CD4-positive, alpha-beta T cell (primary cell): ENCODE data around the gene GOSR2. TPM values are rescaled to one million over a fixed set of nuclear protein-coding genes. Genes with fewer than 3 reads are reported as not detected.

Experiments used
- ATAC-seq: fragments of 200-7000 bp; cut with Tn5 transposase; one replicate; pipeline ENCODE4 v1.10.0; 2022; ENCODE audit warnings: mild to moderate bottlenecking; ENCODE audit not compliant: poor library complexity
- CTCF ChIA-PET: fragments of 350-600 bp; sonication (Branson Sonifier 250); formaldehyde crosslinking; loops from one replicate; lab custom pipeline; 2021; ENCODE audit warnings: antibody characterized with exemption, inconsistent platforms; lab: Charles Lee
- POLR2A ChIA-PET: fragments of 350-600 bp; sonication (Branson Sonifier 250); formaldehyde crosslinking; loops from one replicate; lab custom pipeline; 2021; ENCODE audit warnings: antibody characterized with exemption, inconsistent platforms; lab: Charles Lee
- DNase-seq, 14 experiments: peaks; one replicate each; pipeline ENCODE4 v3.0.0-alpha.2; 2013 to 2020; ENCODE audit warnings: mixed read lengths in 2 of 14
- H3K27ac ChIP-seq, 2 donors: one replicate each; pipeline versions ENCODE4 v1.5.1 to v1.7.0; 2013; ENCODE audit warnings: low read length in 2 of 2, low read depth in 1 of 2, mild to moderate bottlenecking in 1 of 2
- H3K27me3 ChIP-seq, 2 experiments: 1 replicate in 1 of 2; 2 replicates in 1 of 2; pipeline versions ENCODE4 v1.6.1 to v1.7.0; 2013; ENCODE audit warnings: low read length in 2 of 2, control low read depth in 1 of 2, mild to moderate bottlenecking in 1 of 2, moderate library complexity in 1 of 2; ENCODE audit not compliant: insufficient read depth in 2 of 2, control insufficient read depth in 1 of 2
- H3K36me3 ChIP-seq: one replicate; pipeline ENCODE4 v1.6.1; 2013; ENCODE audit warnings: low read length, control low read depth; ENCODE audit not compliant: insufficient read depth
- H3K4me1 ChIP-seq: one replicate; pipeline ENCODE4 v1.6.1; 2013; ENCODE audit warnings: low read length, control low read depth; ENCODE audit not compliant: insufficient read depth
- H3K4me3 ChIP-seq: one replicate; pipeline ENCODE4 v1.5.1; 2013; ENCODE audit warnings: mild to moderate bottlenecking, low read length, moderate library complexity
- H3K9me3 ChIP-seq, 2 experiments: 1 replicate in 1 of 2; 2 replicates in 1 of 2; pipeline versions ENCODE4 v1.6.1 to v1.7.0; 2013; ENCODE audit warnings: low read length in 2 of 2, mild to moderate bottlenecking in 2 of 2, control low read depth in 1 of 2, moderate library complexity in 1 of 2; ENCODE audit not compliant: control insufficient read depth in 1 of 2, insufficient read depth in 1 of 2
- H3K27ac Mint-ChIP-seq: one replicate; pipeline ENCODE4 v1.8.0; 2020; ENCODE audit warnings: mixed read lengths
- H3K27me3 Mint-ChIP-seq: one replicate; pipeline ENCODE4 v1.8.0; 2021; ENCODE audit warnings: mixed read lengths
- H3K36me3 Mint-ChIP-seq: one replicate; pipeline ENCODE4 v1.8.0; 2021; ENCODE audit warnings: low read depth, mixed read lengths
- H3K4me1 Mint-ChIP-seq: one replicate; pipeline ENCODE4 v1.8.0; 2021; ENCODE audit warnings: low read depth, mixed read lengths
- H3K4me3 Mint-ChIP-seq: one replicate; pipeline ENCODE4 v1.8.0; 2020; ENCODE audit warnings: mild to moderate bottlenecking, mixed read lengths
- H3K9me3 Mint-ChIP-seq: one replicate; pipeline ENCODE4 v1.8.0; 2020; ENCODE audit warnings: mixed read lengths
- intact Hi-C, 2 experiments: fragments of 100-400 bp; cut with DNase I in 1 of 2; cut with micrococcal nuclease in 1 of 2; formaldehyde crosslinking; loops; one replicate each; pipeline versions ENCODE4 v1.15.1 to v1.9.0; 2023 to 2025; cut with DNase I, micrococcal nuclease
- total RNA-seq, 174 experiments: library from RNA in 2 of 174; stranded (reverse) in 2 of 174; gene quantifications; one replicate each; pipeline ENCODE4 v1.2.3 and lab custom pipeline; 2021 to 2026
- TF ChIP-seq, protein P1 (sequence below): fragments of 200-600 bp; IDR thresholded peaks from one replicate; pipeline ENCODE4 v1.8.0; 2022; ENCODE audit warnings: antibody characterized with exemption, mild to moderate bottlenecking

GOSR2 gene
- total RNA-seq, 2 experiments from 2014 or later: 46.6 to 51.7 TPM

DNA sequence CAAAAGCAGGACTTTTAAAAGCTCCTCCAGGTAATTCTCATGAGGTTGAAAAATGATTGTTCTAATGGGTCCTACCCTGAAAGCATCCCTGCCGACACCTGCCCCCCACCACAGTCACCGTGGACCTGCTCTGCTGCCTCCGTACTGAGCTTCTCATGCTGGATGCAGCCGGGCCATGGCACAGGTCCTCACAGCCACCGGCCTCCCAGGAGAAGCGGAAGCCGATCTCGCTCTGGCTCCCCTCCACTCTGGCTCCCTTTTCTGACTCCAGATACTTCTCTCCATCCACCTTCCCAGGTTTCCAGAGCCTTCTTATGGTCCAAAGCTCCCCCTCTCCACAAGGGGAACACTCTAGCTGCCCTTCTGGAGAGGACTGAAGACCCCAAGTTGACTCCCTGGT lies 45.9 kb downstream of the GOSR2 start:
- Mint-ChIP-seq H3K4me1 (no peaks in the 10 kb centered on the region), H3K27ac (no peak overlapping the region), H3K27me3 (peaks cover 21% of the 10 kb centered on the region), H3K9me3 (no peaks in the 10 kb centered on the region), H3K4me3 (no peak overlapping the region), H3K36me3 (peaks cover 17% of the 10 kb centered on the region)
- DNase-seq (no peak), ATAC-seq (no peak)
- no peaks in the 10 kb centered on the region for H3K9me3 ChIP-seq
- TF ChIP-seq, protein P1, sequence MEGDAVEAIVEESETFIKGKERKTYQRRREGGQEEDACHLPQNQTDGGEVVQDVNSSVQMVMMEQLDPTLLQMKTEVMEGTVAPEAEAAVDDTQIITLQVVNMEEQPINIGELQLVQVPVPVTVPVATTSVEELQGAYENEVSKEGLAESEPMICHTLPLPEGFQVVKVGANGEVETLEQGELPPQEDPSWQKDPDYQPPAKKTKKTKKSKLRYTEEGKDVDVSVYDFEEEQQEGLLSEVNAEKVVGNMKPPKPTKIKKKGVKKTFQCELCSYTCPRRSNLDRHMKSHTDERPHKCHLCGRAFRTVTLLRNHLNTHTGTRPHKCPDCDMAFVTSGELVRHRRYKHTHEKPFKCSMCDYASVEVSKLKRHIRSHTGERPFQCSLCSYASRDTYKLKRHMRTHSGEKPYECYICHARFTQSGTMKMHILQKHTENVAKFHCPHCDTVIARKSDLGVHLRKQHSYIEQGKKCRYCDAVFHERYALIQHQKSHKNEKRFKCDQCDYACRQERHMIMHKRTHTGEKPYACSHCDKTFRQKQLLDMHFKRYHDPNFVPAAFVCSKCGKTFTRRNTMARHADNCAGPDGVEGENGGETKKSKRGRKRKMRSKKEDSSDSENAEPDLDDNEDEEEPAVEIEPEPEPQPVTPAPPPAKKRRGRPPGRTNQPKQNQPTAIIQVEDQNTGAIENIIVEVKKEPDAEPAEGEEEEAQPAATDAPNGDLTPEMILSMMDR: no peak
- CTCF ChIA-PET: no interaction called here
- H3K4me1 ChIP-seq: no peaks in the 10 kb centered on the region
- POLR2A ChIA-PET: no interaction called here
- peaks cover 4% of the 10 kb centered on the region for H3K36me3 ChIP-seq
- intact Hi-C loops: no loop called here
- peaks cover 0 to 4% of the 10 kb centered on the region in 2 experiments for H3K27me3 ChIP-seq
- no peak overlapping the region for H3K27ac ChIP-seq
- no peak overlapping the region for H3K4me3 ChIP-seq

DNA sequence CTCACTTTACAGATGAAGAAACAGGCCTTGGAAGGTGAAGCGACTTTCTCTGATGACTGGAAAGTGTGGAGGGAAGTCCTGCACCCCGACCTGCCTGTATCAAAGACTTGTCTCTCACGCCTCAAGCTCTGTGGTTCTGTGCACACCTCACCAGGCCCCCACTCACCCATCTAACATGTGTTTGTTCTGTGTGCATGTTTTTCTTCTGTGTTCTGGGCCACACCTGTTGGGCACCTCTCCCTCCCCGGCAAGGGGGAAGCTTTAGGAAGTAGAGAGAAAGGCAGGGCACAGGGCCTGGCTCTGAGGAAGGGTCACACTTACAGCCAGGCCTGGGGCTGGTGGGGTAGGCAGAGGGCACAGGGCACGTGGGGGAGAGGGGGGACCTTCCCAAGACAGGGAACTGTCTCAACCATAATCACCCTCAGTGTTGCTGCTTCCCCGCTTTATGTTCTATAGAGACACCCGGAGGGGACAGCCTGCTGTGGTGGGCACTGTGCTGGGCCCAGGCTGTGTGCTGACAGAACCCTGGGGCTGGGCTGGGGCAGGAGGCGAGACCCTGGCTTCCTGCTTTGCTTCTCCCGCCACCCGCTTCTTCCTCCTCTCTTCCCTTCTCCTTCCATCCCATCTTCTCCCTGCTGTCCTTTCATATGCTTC lies 48.8 kb downstream of the GOSR2 start:
- ChIA-PET CTCF (no interaction called here), POLR2A (no interaction called here)
- intact Hi-C loops: no loop called here
- Mint-ChIP-seq H3K4me3 (no peak overlapping the region), H3K27ac (no peak overlapping the region), H3K9me3 (no peaks in the 10 kb centered on the region), H3K4me1 (no peaks in the 10 kb centered on the region), H3K27me3 (peaks cover 22% of the 10 kb centered on the region), H3K36me3 (peaks cover 16% of the 10 kb centered on the region)
- Histone ChIP-seq H3K27ac (no peak overlapping the region), H3K9me3 (no peaks in the 10 kb centered on the region), H3K4me3 (no peak overlapping the region), H3K27me3 (peaks cover 3% of the 10 kb centered on the region in 2 experiments), H3K36me3 (peaks cover 4% of the 10 kb centered on the region), H3K4me1 (no peaks in the 10 kb centered on the region)
- no peak for ATAC-seq
- TF ChIP-seq, protein P1: no peak
- no peak for DNase-seq

DNA sequence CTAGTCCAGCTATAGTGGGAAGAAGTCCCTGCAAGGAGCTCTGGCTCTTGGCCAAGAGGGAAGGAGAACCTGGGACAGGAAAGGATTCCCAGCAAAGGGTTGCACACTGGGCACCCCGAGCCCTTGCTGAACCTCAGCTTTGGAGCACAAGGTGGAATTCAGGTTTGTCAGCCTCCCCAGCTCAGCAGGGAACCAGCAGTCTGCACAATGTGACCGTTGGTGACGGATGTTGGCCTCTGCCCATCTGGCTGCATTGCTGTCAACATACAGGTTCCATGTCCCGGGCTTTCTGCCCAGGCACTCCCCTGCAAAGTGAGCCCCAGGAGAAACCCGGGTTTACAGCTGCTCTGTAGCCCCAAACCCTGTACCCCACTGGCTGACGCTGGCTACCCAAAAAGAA lies 49.4 kb downstream of the GOSR2 start:
- TF ChIP-seq, protein P1: no peak
- POLR2A ChIA-PET: no interaction called here

More for the DNA sequence above, 49.4 kb downstream of the GOSR2 start:
- Histone ChIP-seq H3K9me3 (no peaks in the 10 kb centered on the region), H3K4me3 (no peak overlapping the region), H3K27ac (no peak overlapping the region), H3K27me3 (peaks cover 8 to 9% of the 10 kb centered on the region in 2 experiments), H3K36me3 (peaks cover 4% of the 10 kb centered on the region), H3K4me1 (no peaks in the 10 kb centered on the region)
- DNase-seq (no peak), ATAC-seq (no peak)
- H3K4me3 Mint-ChIP-seq: no peak overlapping the region
- no peaks in the 10 kb centered on the region for H3K4me1 Mint-ChIP-seq
- no peaks in the 10 kb centered on the region for H3K9me3 Mint-ChIP-seq
- CTCF ChIA-PET: no interaction called here
- intact Hi-C loops: no loop called here
- H3K27me3 Mint-ChIP-seq: peaks cover 27% of the 10 kb centered on the region
- no peak overlapping the region for H3K27ac Mint-ChIP-seq
- peaks cover 10% of the 10 kb centered on the region for H3K36me3 Mint-ChIP-seq
